ENCODE data around the gene DAAM1. TPM values are rescaled to one million over a fixed set of nuclear protein-coding genes. Genes with fewer than 3 reads are reported as not detected.

Gene DAAM1
- total RNA-seq, 2 experiments from 2014 or later = 18.2 to 20.0 TPM

DNA sequence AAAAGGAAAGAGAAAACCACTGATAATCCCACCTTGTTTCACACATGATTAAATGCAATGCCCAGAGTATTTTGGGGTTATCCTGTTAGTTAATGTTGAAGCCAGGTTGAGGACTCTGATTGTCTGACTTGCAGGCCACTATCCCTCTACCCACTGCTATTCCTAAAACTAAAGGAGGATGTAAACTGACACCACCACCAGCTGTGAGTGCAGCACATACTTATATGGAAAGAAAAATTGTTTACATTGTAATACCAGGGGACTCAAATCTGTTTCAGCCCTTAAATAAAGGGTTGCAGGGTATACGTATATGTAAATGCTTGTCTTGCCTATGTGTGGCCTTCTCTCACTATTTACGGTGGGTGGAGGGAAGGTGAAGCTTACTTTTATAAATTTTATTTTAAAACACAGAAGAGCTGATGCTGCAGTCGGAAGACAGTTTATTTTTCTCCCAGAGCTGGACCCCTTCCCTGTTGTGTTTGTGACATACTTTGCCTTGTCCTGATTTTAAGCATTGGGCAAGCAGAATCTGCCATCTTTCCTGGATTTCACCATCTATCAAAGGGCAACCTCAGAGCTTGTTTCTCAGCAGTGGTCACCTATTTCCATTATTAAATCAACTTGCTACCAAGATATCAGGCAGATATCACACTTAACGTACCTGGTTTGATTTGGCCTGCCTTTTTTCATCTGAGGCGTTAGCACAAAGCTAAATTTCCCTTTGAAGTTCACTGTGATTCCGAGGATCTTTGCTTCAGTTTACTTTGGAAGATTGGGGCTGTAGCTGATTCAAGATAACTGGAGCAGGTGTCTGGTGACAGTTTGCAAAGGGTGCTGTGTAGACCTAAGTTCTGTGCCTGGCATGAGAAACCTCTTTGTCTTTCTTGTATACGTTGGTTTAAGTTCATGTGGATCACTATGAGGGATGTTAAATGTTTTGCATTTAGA, 25.2 kb downstream of the DAAM1 start:
- no peak overlapping the region for H3K4me3 Mint-ChIP-seq
- no peak for DNase-seq
- no peaks in the 10 kb centered on the region for H3K27me3 Mint-ChIP-seq
- no peaks in the 10 kb centered on the region for H3K9me3 Mint-ChIP-seq
- ChIA-PET POLR2A (no interaction called here), CTCF (interaction anchor here (0.6 kb wide), 1 partner anchor 179 kb away, joined by 3 read pairs; no protein-coding TSS in a partner anchor)
- H3K36me3 Mint-ChIP-seq (ENCODE audit: low read depth) = no peaks in the 10 kb centered on the region
- no peak overlapping the region for H3K27ac Mint-ChIP-seq
- no peaks in the 10 kb centered on the region for H3K4me1 Mint-ChIP-seq

DNA sequence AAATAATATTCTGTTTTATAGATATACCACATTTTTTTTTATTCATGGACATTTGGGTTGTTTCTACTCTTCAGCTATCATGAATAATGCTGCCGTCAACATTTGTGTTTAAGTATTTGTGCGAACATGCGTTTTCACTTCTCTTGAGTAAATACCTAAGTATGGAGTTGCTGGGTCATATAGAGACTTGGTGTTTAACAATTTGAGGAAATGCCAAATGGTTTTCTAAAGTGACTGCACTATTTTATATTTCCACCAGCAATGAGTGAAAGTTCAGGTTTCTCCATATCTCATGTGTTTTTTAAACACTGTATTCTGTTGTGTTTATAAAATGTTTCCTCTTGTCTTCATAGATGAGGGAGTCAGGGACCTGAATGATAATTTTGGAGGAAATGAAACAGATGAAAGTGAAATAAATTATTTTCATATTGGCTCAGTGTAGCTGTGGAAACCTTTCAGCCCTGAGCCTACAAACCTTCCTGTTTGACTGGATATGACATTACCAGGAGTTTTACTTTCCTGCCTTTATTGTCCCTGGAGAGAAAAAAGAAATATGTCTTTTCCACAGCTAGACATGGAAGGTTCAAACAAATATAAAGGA, 26.3 kb downstream of the DAAM1 start:
- Mint-ChIP-seq H3K9me3 (no peaks in the 10 kb centered on the region), H3K27ac (no peak overlapping the region), H3K4me1 (no peaks in the 10 kb centered on the region), H3K36me3 (ENCODE audit: low read depth) (no peaks in the 10 kb centered on the region), H3K27me3 (no peaks in the 10 kb centered on the region), H3K4me3 (no peak overlapping the region)
- ChIA-PET CTCF (no interaction called here), POLR2A (no interaction called here)
- no peak for DNase-seq

DNA sequence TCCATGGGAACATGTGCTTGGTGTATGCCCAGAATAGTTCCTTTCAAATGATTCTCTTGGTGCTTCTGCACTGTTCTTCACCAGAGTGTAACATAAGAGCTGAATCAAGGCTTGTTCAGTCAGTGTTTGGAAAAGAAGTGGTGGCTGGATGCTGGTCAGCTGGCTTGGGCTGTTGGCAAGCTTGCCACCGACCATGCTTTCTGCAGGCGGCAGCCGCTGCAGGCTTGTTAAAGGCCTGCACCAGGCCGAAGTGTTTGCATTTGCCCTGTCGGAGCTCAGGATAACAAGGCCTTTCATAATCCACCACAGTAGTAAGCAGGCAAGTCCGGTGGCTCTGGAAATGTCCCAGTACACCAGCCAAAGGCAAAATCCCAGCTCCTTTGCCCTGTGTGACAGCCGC, 26.9 kb downstream of the DAAM1 start:
- ChIA-PET POLR2A (no interaction called here), CTCF (no interaction called here)
- no peak overlapping the region for H3K4me3 Mint-ChIP-seq
- H3K36me3 Mint-ChIP-seq (ENCODE audit: low read depth) = no peaks in the 10 kb centered on the region
- no peaks in the 10 kb centered on the region for H3K4me1 Mint-ChIP-seq
- H3K27me3 Mint-ChIP-seq = no peaks in the 10 kb centered on the region
- H3K9me3 Mint-ChIP-seq = no peaks in the 10 kb centered on the region
- no peak for DNase-seq
- no peak overlapping the region for H3K27ac Mint-ChIP-seq

DNA sequence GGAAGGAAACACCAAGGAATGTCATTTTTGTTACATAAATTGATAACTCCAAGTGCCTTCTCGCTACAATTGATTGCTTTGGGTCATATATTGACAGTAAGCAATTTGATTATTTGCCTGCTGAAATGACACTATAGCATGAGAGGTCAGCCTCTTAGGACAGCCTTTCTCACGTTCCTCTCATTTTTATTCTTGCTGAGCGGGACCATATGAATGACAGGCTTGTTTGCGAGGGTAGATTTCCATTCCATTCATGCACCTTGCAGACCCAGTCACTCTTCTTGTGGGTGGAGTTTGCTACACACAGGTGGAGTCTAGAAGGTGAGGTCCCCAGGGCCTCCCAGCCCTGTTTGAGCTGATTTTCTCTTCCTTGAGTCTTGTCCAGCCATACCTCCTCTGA, 27.3 kb downstream of the DAAM1 start:
- DNase-seq = no peak
- no peaks in the 10 kb centered on the region for H3K4me1 Mint-ChIP-seq
- no peaks in the 10 kb centered on the region for H3K36me3 Mint-ChIP-seq (ENCODE audit: low read depth)
- H3K27me3 Mint-ChIP-seq = no peaks in the 10 kb centered on the region
- no peaks in the 10 kb centered on the region for H3K9me3 Mint-ChIP-seq
- H3K27ac Mint-ChIP-seq = no peak overlapping the region
- CTCF ChIA-PET = interaction anchor here (0.6 kb wide), 1 partner anchor 679 kb away, joined by 3 read pairs; no protein-coding TSS in a partner anchor
- POLR2A ChIA-PET = no interaction called here
- H3K4me3 Mint-ChIP-seq = no peak overlapping the region

DNA sequence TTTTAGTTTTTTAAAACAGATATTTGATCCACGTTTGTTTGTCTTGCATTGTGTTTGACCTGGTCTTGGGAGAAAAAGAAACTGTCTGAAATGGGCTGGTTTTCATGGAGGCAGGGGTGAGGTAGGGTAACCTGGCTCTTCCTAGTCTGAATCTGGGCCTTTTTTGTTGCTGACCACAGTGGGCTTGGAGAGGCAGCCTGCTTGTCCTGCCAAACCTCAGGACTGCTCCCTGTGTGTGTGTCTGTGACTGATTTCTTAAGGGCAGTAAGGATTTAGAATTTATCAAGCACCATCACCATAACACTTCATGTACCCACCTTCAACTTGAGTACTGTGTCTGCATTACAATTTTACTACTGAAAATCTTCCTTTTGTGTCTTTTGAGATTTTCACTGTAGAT, 28.5 kb downstream of the DAAM1 start:
- POLR2A ChIA-PET = no interaction called here
- DNase-seq = no peak
- CTCF ChIA-PET = no interaction called here
- H3K27me3 Mint-ChIP-seq = no peaks in the 10 kb centered on the region
- no peaks in the 10 kb centered on the region for H3K36me3 Mint-ChIP-seq (ENCODE audit: low read depth)
- H3K4me3 Mint-ChIP-seq = no peak overlapping the region
- no peaks in the 10 kb centered on the region for H3K4me1 Mint-ChIP-seq
- H3K27ac Mint-ChIP-seq = no peak overlapping the region
- no peaks in the 10 kb centered on the region for H3K9me3 Mint-ChIP-seq

DNA sequence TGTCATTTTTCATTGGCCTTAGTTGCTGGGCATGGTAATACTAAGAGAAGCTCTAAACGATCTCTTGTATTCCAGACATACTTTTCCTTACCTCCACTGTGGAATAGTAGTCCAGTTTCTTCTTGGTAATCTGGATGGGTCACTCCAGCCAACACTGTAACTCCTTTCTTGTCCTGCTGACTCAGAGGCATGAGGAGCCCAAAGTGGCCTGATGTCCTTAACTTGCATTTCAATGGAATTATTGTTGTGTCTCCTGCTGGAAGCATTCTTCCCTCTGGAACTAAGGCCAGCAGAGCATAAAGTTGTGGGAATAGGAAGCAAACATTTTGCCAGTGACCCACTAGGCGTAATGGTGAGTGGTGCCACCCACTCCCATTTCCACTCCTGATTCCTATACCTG, 33.1 kb downstream of the DAAM1 start:
- DNase-seq = no peak
- Mint-ChIP-seq H3K36me3 (ENCODE audit: low read depth) (no peaks in the 10 kb centered on the region), H3K27me3 (no peaks in the 10 kb centered on the region), H3K4me1 (no peaks in the 10 kb centered on the region), H3K4me3 (no peak overlapping the region), H3K9me3 (no peaks in the 10 kb centered on the region), H3K27ac (no peak overlapping the region)
- POLR2A ChIA-PET = no interaction called here
- CTCF ChIA-PET = no interaction called here

DNA sequence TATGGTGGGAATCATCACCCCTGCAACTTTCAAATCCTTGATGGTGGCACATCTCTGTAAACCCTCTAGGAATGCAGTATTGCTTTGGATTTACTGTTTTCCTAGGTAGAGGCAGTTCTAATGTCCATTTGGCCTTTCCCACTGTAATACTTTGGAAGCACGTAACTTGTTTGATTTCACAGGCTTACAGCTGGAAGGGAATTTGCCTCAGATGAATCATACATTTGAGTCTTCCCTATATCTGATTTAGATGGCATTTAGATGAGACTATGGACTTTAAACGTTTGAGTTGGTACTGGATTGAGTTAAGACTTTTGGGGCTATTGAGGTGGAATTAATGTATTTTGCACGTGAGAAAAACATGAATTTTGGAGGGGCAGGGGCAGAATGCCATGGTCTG, 35.9 kb downstream of the DAAM1 start:
- Mint-ChIP-seq H3K27me3 (no peaks in the 10 kb centered on the region), H3K4me3 (no peak overlapping the region), H3K4me1 (peaks cover 8% of the 10 kb centered on the region), H3K27ac (no peak overlapping the region), H3K9me3 (peaks cover 4% of the 10 kb centered on the region), H3K36me3 (ENCODE audit: low read depth) (no peaks in the 10 kb centered on the region)
- ChIA-PET POLR2A (no interaction called here), CTCF (no interaction called here)
- no peak for DNase-seq

DNA sequence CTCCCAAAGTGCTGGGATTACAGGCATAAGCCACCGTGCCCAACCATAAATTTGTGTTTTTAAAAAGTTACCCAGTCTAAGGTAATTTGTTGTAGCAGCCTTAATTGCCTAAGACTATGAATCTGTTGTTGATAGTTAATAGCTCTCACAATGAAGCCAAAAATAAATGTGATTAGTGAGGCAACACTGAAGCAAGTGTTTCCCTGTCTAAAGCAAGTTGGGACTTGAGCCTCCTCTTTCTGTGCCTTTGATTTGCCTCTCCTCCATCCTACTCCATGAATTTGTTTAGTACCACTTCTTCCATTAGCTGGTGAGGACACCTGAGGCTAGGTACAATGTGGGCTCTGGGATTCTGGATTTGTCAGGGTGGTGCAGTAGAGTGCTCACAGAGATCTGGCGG, 36.8 kb downstream of the DAAM1 start:
- POLR2A ChIA-PET = no interaction called here
- H3K9me3 Mint-ChIP-seq = peaks cover 4% of the 10 kb centered on the region
- H3K4me1 Mint-ChIP-seq = peaks cover 18% of the 10 kb centered on the region
- H3K27ac Mint-ChIP-seq = no peak overlapping the region
- H3K4me3 Mint-ChIP-seq = no peak overlapping the region
- CTCF ChIA-PET = no interaction called here
- H3K36me3 Mint-ChIP-seq (ENCODE audit: low read depth) = no peaks in the 10 kb centered on the region
- no peak for DNase-seq
- H3K27me3 Mint-ChIP-seq = no peaks in the 10 kb centered on the region

DNA sequence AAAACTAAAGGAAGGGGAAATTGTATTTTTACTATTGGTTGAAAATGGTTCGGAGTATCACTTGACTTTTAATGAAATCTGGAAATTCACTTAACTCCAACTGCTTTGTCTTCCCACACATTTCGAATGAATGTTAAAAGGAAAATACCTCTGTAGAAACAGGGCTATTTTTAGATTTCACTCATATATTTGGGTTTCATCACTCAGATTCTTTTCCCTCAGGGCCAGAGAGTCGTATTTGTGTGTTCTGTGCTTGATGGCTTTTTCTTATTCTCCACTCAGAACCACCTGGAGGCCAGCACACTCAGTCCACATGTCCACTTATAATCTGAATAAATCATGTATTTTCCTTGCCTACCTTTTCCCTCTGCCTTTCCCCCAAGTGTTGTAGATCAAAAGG, 40.0 kb downstream of the DAAM1 start:
- H3K27me3 Mint-ChIP-seq = no peaks in the 10 kb centered on the region
- H3K9me3 Mint-ChIP-seq = peaks cover 4% of the 10 kb centered on the region
- DNase-seq = no peak
- ChIA-PET CTCF (no interaction called here), POLR2A (no interaction called here)
- H3K4me1 Mint-ChIP-seq = peaks cover 20% of the 10 kb centered on the region
- H3K27ac Mint-ChIP-seq = no peak overlapping the region
- no peak overlapping the region for H3K4me3 Mint-ChIP-seq
- no peaks in the 10 kb centered on the region for H3K36me3 Mint-ChIP-seq (ENCODE audit: low read depth)

DNA sequence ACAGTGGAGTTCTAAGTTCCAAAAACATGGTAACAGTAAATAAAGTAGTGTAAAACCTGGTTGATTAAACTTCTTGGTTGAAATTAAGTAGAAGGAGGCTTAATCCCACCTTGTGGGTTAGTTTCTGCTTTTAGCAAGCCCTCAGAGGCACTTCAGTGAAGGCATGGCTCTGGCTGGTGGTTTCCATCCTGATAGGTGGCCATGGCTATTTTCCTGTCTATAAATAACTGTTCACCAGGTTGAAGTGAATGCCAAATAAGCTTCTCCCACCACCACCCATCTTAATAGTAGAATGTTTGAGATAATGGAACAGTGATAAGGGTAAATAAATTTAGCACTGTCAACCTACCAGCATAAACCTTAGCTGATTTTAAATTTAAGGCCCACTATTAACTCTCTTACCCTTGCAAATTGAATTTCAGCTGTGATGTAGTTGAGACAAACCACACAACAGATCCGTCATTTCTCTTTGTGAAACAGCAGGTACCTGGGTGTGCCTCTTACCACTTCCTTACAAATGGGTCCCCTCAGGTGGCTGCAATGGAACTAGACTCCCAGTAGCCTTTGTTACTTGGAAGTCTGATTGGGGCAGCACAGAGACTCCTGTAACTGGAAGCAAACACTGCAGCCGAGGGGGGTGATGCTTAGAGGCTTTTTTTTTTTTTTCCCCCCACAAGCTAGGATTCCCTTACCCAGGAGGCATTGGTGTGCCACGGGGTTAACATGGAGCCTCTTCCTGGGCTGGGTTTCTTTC, 41.4 kb downstream of the DAAM1 start:
- ChIA-PET CTCF (interaction anchor here (0.8 kb wide), 1 partner anchor 11 kb away, joined by 3 read pairs; no protein-coding TSS in a partner anchor), POLR2A (no interaction called here)
- Mint-ChIP-seq H3K36me3 (ENCODE audit: low read depth) (no peaks in the 10 kb centered on the region), H3K4me3 (no peak overlapping the region), H3K9me3 (peaks cover 4% of the 10 kb centered on the region), H3K27ac (peak overlapping the region; percentile 58), H3K4me1 (peaks cover 20% of the 10 kb centered on the region), H3K27me3 (no peaks in the 10 kb centered on the region)
- peak; percentile 16 for DNase-seq

DNA sequence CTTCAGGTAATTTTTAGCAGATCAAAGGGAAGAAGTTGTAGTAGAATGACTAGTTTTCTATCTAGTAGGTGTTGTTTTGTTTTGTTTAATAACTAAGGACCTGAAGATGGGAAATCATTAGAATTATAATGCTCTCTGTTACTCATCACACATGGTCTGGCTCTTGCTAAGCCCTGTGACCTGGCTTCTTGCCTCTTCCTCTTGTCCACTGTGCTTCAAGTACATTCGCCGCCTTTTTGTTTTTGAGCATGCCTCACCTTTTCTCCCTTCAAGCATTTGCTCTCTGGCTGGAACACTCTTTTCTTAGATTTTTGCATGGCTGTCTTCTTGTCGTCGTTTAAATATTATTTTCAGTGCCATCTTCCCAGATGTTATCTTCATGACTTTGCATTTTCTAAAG, 47.7 kb downstream of the DAAM1 start:
- POLR2A ChIA-PET = no interaction called here
- no peaks in the 10 kb centered on the region for H3K9me3 Mint-ChIP-seq
- no peaks in the 10 kb centered on the region for H3K27me3 Mint-ChIP-seq

DNA sequence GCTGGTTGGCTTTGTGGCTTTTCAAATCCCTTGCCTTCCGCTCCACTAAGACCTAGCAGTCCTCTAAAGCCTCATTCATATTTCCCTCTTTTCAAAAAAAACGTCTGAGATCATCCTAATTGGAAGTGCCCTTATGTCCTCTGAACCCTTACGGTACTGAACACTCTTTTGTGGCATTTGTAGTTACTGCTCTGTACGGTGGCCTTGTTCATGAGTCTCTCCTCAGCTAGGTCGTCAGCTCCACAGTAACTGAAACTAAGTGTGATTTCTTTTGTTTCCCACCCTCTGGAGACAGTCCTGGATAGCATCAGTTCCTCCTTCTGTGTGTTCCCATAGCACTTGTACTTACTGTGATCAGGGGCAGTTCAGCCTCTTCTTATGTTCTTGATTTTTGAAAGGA, 49.7 kb downstream of the DAAM1 start:
- Mint-ChIP-seq H3K27ac (no peak overlapping the region), H3K27me3 (no peaks in the 10 kb centered on the region), H3K36me3 (ENCODE audit: low read depth) (no peaks in the 10 kb centered on the region), H3K4me3 (no peak overlapping the region), H3K4me1 (no peaks in the 10 kb centered on the region), H3K9me3 (no peaks in the 10 kb centered on the region)
- CTCF ChIA-PET = interaction anchor here (2.0 kb wide), 1 partner anchor 25 kb away, joined by 5 read pairs; no protein-coding TSS in a partner anchor
- DNase-seq = no peak
- POLR2A ChIA-PET = no interaction called here

More for the DNA sequence above, 47.7 kb downstream of the DAAM1 start:
- DNase-seq = no peak
- Mint-ChIP-seq H3K36me3 (ENCODE audit: low read depth) (no peaks in the 10 kb centered on the region), H3K27ac (no peak overlapping the region), H3K4me1 (no peaks in the 10 kb centered on the region), H3K4me3 (no peak overlapping the region)
- CTCF ChIA-PET = no interaction called here

DNA sequence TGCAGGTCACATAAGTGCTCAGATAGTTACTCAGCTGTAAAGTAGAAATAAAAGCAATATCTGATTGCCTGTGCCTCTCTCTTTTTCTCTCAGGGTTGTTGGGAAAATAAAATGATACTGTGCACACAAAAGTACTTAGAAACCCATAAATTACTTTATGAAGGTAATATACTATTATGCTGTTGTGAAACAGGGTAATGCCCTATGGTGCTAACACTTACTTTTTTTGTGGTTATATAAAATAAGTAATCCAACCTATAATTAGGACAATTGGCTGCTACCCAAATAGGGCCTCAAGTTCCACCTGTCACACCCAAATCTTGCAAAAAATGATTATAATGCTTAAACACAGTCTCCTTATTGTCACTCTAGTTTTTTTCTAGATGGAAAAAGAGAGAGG, 50.6 kb downstream of the DAAM1 start:
- Mint-ChIP-seq H3K27me3 (no peaks in the 10 kb centered on the region), H3K36me3 (ENCODE audit: low read depth) (no peaks in the 10 kb centered on the region), H3K4me3 (no peak overlapping the region), H3K27ac (no peak overlapping the region), H3K4me1 (no peaks in the 10 kb centered on the region), H3K9me3 (no peaks in the 10 kb centered on the region)
- ChIA-PET CTCF (no interaction called here), POLR2A (no interaction called here)
- no peak for DNase-seq

All from activated CD4-positive, alpha-beta T cell treated with anti-CD3 and anti-CD28 coated beads, Interleukin-2, amount 10 ng/mL, durations not matched to agents 7 days and 5 days (primary cell).